Endothelial cell of hepatic sinusoid (primary cell): ENCODE results near the gene GPSM1.

ENCODE experiments used
- in situ Hi-C: cut with HindIII; loops from 2 replicates; pipeline ENCODE4 v1.10.0; 2017; ENCODE audit warnings: low sequenced_read_pairs

The GPSM1 gene

DNA sequence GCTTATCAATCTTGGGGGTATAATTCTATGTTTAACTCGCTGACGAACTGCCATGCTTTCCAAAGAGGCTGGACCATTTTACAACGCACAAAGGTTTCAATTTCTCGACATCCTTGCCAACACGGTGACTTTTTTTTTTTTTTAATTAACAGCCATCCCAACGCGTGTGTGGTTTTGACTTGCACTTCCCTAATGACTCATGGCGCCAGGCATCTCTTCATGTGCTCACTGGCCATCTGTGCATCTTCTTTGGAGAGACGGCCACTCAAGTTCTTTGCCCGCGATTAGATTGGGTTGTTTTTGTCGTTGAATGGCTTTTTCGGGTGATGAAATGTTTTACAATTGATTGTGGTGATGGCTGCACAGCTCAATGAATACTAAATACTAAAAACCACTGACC, 58.7 kb downstream of the GPSM1 start:
- in situ Hi-C loops = no loop called here

DNA sequence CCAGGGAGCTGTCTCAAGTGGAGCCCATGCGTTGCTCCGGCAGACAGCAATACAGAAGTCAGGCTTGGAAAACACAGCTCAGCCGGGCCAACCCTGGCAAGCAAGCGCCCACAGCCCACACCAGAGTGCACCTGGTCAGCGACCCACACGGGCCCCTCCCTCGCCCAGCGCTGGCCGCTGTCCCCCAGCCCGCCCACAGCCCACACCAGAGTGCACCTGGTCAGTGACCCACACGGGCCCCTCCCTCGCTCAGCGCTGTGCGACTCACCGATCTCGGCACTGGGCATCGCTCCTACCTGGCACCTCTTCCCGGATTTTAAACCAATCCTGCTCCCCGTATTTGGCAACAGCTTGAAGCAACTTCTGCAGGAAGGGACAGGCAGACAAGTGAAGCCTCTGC, 59.9 kb downstream of the GPSM1 start:
- in situ Hi-C loops = no loop called here

GRCh38 chr9:136389396-136389795, 62.1 kb downstream of the GPSM1 start:
- in situ Hi-C loops = no loop called here

GRCh38 chr9:136391737-136392537, 64.6 kb downstream of the GPSM1 start:
- in situ Hi-C loops = no loop called here

GRCh38 chr9:136392538-136393449, 65.5 kb downstream of the GPSM1 start:
- in situ Hi-C loops = no loop called here

- in situ Hi-C loops = no loop called here
Observed at GRCh38 chr9:136393531-136393930, 66.2 kb downstream of the GPSM1 start.

DNA sequence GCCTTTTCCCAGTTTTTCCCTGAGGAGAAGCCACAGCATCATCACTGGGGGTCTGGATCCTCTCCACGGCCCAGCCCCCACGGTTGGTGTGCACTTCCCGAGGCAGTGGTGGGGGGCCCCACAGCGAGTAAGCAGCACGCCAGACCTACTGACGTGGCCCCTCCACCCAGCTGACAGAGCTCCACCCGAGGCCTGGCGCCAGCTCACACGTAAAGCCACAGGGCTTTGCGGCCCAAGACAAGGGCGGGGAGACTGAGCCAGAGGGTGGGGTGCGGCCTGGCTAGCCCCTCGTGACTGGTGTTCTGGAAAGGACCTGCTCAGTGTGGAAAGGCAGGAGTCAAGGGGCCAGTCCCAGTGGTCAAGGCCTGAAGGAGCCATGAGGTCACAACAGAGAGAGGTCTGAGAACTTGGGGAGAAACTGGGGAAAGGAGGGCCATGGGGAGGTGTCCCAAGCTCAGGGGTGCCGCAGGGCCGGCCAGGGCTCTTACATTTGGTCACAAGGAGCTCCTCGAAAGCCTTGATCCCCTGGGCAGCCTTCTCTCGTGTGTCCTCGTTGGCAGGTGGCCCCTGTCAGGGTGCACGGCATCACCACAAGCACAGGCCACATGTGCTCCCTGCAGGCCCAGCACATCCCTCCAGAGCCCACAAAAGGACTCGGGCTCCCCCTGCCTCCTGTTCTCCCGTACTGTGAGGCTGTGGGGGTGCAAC, 67.1 kb downstream of the GPSM1 start:
- in situ Hi-C loops = no loop called here

DNA sequence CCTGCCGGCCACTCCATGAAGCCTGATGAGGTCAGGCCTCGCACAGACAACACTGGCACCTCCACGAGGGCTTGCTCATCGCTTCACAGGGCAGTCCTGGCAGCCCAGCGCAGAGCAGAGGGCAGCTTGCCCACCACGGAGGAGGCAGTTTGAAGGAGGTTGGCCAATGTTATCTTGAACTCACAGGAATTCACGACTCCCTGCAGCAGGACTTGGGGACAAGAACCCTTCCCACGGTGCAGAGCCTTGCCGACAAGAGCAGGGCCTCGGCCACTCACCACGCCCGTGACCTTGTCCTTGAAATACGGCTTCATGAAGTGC, 67.6 kb downstream of the GPSM1 start:
- in situ Hi-C loops = no loop called here

- in situ Hi-C loops = no loop called here
Observed at GRCh38 chr9:136395345-136396218, 68.2 kb downstream of the GPSM1 start.

GRCh38 chr9:136396219-136396515, 68.8 kb downstream of the GPSM1 start:
- in situ Hi-C loops = no loop called here

DNA sequence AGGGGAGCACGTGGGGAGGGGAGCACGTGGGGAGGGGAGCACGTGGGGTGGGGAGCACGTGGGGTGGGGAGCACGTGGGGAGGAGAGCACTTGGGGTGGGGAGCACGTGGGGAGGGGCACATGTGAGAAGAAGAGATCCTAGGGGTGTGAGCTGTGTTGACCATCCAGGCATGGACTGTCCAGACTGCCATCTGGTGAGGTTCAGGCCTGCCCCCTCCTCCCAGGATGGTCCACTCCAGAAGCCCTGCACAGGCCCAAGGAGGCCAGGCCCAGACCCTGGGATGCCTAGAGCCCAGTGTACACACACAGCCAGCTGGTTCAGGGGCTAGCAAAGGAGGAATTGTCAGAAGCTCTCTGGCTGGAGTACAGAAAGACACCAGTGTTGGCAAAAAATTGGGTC, 70.3 kb downstream of the GPSM1 start:
- in situ Hi-C loops = no loop called here

DNA sequence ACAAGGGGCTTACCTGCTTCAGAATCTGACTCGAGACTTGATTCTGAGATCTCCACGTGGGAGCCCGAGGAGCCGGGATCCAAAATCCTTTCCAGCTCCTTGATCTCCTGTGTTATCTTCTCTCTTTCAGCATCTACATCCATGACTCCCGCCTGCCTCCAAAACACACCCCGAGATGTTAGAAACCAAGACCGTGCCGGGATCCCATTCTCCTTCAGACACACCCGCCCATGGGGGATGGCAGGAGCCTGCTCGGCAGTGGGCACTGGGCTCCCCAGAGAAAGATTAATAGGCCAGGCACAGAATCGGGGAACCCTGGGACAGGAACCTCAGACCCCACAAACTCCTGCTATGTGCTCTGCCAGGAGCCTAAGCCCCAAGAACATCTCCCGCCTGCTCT, 70.9 kb downstream of the GPSM1 start:
- in situ Hi-C loops = no loop called here

GRCh38 chr9:136399176-136400037, 72.1 kb downstream of the GPSM1 start:
- in situ Hi-C loops = no loop called here

- in situ Hi-C loops = no loop called here
Observed at GRCh38 chr9:136400038-136400834, 72.9 kb downstream of the GPSM1 start, which contains the start of gene SNAPC4. Gene SNAPC4 (minus strand): TSS chr9:136400170. CDS start chr9:136398428, 1,742 bp downstream.

DNA sequence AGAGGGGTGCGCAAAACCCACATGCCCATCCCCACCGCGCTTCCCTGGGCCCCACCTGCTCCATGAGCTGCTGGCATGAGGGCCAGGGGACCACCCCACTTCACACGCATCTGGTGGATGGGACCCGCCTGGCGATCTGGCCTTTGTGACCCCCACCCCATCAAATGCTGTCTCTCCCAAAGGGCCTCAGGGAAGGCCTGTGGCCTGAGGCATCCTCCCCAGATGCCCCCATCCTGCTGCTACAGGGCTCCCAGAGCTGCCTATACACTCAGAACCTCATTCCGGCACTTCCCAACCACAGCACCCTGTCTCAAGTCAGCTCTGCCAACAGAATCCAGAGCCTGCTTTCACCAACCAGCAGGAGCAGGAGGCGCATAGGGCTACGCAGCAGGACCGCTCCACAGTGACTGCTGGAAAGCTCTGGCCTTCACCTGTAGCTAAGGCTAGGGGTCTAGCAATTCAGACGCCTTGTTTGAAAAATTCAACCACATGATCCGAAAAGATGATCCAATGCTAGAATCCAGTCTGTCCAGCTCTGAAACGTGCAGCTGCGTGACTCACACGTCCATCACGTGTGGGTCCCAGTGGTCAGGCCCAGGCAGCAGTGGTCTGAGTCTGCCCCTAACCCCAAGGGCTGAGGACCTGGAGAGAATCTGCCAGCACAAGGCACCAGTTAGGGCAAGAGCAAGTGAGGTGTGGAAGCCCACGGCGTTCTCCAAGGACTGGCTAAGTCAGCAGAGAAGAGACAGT, 74.0 kb downstream of the GPSM1 start:
- in situ Hi-C loops = no loop called here

DNA sequence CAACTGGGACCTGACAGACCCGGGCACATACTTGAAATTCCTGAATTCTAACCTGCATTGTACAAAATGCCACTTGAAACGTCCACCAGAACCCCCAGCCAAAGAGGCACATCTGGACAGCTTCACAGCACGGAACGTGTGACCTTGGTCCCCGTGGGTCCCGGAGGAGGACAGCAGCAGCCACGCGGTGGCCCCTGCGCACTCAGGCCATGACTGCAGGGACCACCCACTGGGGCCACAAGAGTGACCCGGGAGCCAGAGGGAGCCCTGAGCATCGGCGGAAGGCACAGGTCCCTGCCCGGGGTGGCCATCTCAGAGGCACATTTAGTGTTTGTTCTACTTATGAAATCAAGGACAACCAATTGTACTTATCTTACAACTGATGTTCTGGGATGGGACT, 74.7 kb downstream of the GPSM1 start:
- in situ Hi-C loops = no loop called here

DNA sequence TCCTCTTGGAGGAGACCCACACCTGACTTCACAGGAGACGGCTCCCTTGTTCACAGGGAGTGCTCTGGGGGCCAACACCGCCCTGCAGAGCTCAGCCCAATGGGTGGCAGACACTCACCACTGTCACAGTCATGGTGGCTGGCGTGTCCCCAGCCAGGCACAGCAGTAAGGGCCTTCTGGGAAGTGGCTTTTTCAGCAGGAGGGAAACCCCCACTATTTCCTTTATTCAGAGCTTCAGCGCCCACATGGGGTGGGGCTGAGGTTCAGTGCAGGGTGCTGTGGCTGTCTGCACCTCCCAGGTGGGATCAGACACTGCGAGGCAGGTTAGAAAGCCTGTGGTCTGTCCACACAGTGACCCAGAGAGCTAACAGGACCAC, 76.2 kb downstream of the GPSM1 start:
- in situ Hi-C loops = no loop called here
